Stomach (tissue), 4 donors: ENCODE results near the gene CUX1.

Experiments
- CTCF ChIP-seq, 7 experiments: fragments of 450-650 bp in 4 of 7; fragments of 200-600 bp in 3 of 7; sonication (generic) in 3 of 7; IDR thresholded peaks; one replicate each; pipeline ENCODE4 v1.5.1; 2016 to 2019; ENCODE audit warnings: antibody characterized with exemption in 7 of 7, control low read depth in 2 of 7, mild to moderate bottlenecking in 1 of 7
- EP300 ChIP-seq: sonication (generic); formaldehyde crosslinking; IDR thresholded peaks from one replicate; pipeline ENCODE4 v1.6.1; 2017; ENCODE audit warnings: antibody characterized with exemption

GRCh38 chr7:102082693-102083368, 265.4 kb downstream of the CUX1 start:
- TF ChIP-seq CTCF (IDR thresholded peaks at IDR 0.05), result no peak
- TF ChIP-seq EP300, result no peak
